Fibroblast of gingiva (primary cell): ENCODE measurements around the gene TMEM101.
"Not testable (repeated sequence)": the region's sequence is repeated elsewhere in the genome, so short reads cannot be mapped to it uniquely, and the experiment has no call there.

Source experiments
- DNase-seq: peaks from one replicate; pipeline ENCODE4 v3.0.0-alpha.2; 2011; ENCODE audit warnings: low read depth

The TMEM101 gene

GRCh38 chr17:44014437-44015172 is at the start of gene TMEM101:
Gene TMEM101 (minus strand): TSS chr17:44014963. CDS start chr17:44014952, 11 bp downstream.
- peak; percentile 93 for DNase-seq

GRCh38 chr17:44063704-44064639 is 49.2 kb upstream of the TMEM101 start:
- no peak for DNase-seq

- no peak for DNase-seq
Measured at GRCh38 chr17:44062871-44063270, 48.1 kb upstream of the TMEM101 start.

- peak; percentile 93 for DNase-seq
Measured at GRCh38 chr17:44061446-44061845, 46.7 kb upstream of the TMEM101 start.

GRCh38 chr17:44059101-44059892 is 44.5 kb upstream of the TMEM101 start:
- no peak for DNase-seq

- no peak for DNase-seq
Measured at GRCh38 chr17:44053125-44053872, 38.5 kb upstream of the TMEM101 start.

GRCh38 chr17:44049294-44050060 is 34.7 kb upstream of the TMEM101 start:
- no peak for DNase-seq

- DNase-seq: not testable (repeated sequence)
Measured at GRCh38 chr17:44046893-44047292, 32.1 kb upstream of the TMEM101 start.

GRCh38 chr17:44045486-44045885 is 30.7 kb upstream of the TMEM101 start:
- DNase-seq: no peak

GRCh38 chr17:44044071-44044470 is 29.3 kb upstream of the TMEM101 start:
- peak; percentile 81 for DNase-seq

- DNase-seq: peak; percentile 91
Measured at GRCh38 chr17:44043272-44043696, 28.5 kb upstream of the TMEM101 start.

GRCh38 chr17:44039829-44040635 is 25.3 kb upstream of the TMEM101 start:
- DNase-seq: no peak

GRCh38 chr17:44038604-44039011 is 23.8 kb upstream of the TMEM101 start:
- no peak for DNase-seq

- DNase-seq: peak; percentile 6
Measured at GRCh38 chr17:44037471-44037870, 22.7 kb upstream of the TMEM101 start.

GRCh38 chr17:44034688-44035087 is 19.9 kb upstream of the TMEM101 start:
- DNase-seq: not testable (repeated sequence)

- DNase-seq: no peak
Measured at GRCh38 chr17:44033861-44034408, 19.2 kb upstream of the TMEM101 start.

GRCh38 chr17:44030482-44030881 is 15.7 kb upstream of the TMEM101 start:
- DNase-seq: no peak

GRCh38 chr17:44029736-44030135 is 15.0 kb upstream of the TMEM101 start:
- DNase-seq: no peak

GRCh38 chr17:44024853-44025252 is 10.1 kb upstream of the TMEM101 start:
- DNase-seq: no peak
